ENCODE data around the gene PRKG2.

PRKG2 gene

GRCh38 chr4:81096566-81096965, 118.5 kb downstream of the PRKG2 start:
- DNase-seq (ENCODE audit: low read depth in 2 of 2): no peak

GRCh38 chr4:81095389-81095788, 119.6 kb downstream of the PRKG2 start:
- DNase-seq (ENCODE audit: low read depth in 2 of 2): no peak

- DNase-seq (ENCODE audit: low read depth in 2 of 2): no peak
These were observed 121.2 kb downstream of the PRKG2 start for GRCh38 chr4:81093720-81094401.

GRCh38 chr4:81085979-81086378, 129.0 kb downstream of the PRKG2 start:
- no peak for DNase-seq (ENCODE audit: low read depth in 2 of 2)

- DNase-seq (ENCODE audit: low read depth in 2 of 2): no peak
These were observed 129.7 kb downstream of the PRKG2 start for GRCh38 chr4:81085291-81085690.

- DNase-seq (ENCODE audit: low read depth in 2 of 2): no peak
These were observed 130.4 kb downstream of the PRKG2 start for GRCh38 chr4:81084634-81085033.

- no peak for DNase-seq (ENCODE audit: low read depth in 2 of 2)
These were observed 131.0 kb downstream of the PRKG2 start for GRCh38 chr4:81084029-81084428.

- no peak for DNase-seq (ENCODE audit: low read depth in 2 of 2)
These were observed 133.9 kb downstream of the PRKG2 start for GRCh38 chr4:81081156-81081555.

GRCh38 chr4:81071013-81071412, 144.0 kb downstream of the PRKG2 start:
- DNase-seq (ENCODE audit: low read depth in 2 of 2): no peak

GRCh38 chr4:81069706-81070331, 145.2 kb downstream of the PRKG2 start:
- peak in 1 of 2 donors; percentile 37 for DNase-seq (ENCODE audit: low read depth in 2 of 2)

- DNase-seq (ENCODE audit: low read depth in 2 of 2): no peak
These were observed 149.6 kb downstream of the PRKG2 start for GRCh38 chr4:81065446-81065845.

- no peak for DNase-seq (ENCODE audit: low read depth in 2 of 2)
These were observed 153.0 kb downstream of the PRKG2 start for GRCh38 chr4:81062001-81062400.

GRCh38 chr4:81061344-81061730, 153.7 kb downstream of the PRKG2 start:
- no peak for DNase-seq (ENCODE audit: low read depth in 2 of 2)

- DNase-seq (ENCODE audit: low read depth in 2 of 2): no peak
These were observed 154.3 kb downstream of the PRKG2 start for GRCh38 chr4:81060587-81061343.

GRCh38 chr4:81058621-81059020, 156.4 kb downstream of the PRKG2 start:
- DNase-seq (ENCODE audit: low read depth in 2 of 2): no peak

- DNase-seq (ENCODE audit: low read depth in 2 of 2): no peak
These were observed 162.6 kb downstream of the PRKG2 start for GRCh38 chr4:81052119-81053068.

- no peak for DNase-seq (ENCODE audit: low read depth in 2 of 2)
These were observed 165.1 kb downstream of the PRKG2 start for GRCh38 chr4:81049907-81050306.

GRCh38 chr4:81049330-81049729, 165.7 kb downstream of the PRKG2 start:
- no peak for DNase-seq (ENCODE audit: low read depth in 2 of 2)

GRCh38 chr4:81042578-81043365, 172.2 kb downstream of the PRKG2 start:
- DNase-seq (ENCODE audit: low read depth in 2 of 2): no peak

GRCh38 chr4:81040012-81040659, 174.9 kb downstream of the PRKG2 start:
- no peak for DNase-seq (ENCODE audit: low read depth in 2 of 2)

All from stimulated activated CD8-positive, alpha-beta memory T cell treated with anti-CD3 and anti-CD28 coated beads, Interleukin-15, amount 100 ng/mL, for 4 hours (primary cell).